COLO668 (cell line): Measurements from ENCODE around the gene CFAP65.
A peak's percentile ranks its signal among the peaks of the same experiment; 100 is the strongest.

ENCODE experiments used
- DNase-seq: peaks from one replicate; lab custom pipeline; 2025; ENCODE audit not compliant: unreplicated experiment; lab: John Stamatoyannopoulos, UW

CFAP65 gene

DNA sequence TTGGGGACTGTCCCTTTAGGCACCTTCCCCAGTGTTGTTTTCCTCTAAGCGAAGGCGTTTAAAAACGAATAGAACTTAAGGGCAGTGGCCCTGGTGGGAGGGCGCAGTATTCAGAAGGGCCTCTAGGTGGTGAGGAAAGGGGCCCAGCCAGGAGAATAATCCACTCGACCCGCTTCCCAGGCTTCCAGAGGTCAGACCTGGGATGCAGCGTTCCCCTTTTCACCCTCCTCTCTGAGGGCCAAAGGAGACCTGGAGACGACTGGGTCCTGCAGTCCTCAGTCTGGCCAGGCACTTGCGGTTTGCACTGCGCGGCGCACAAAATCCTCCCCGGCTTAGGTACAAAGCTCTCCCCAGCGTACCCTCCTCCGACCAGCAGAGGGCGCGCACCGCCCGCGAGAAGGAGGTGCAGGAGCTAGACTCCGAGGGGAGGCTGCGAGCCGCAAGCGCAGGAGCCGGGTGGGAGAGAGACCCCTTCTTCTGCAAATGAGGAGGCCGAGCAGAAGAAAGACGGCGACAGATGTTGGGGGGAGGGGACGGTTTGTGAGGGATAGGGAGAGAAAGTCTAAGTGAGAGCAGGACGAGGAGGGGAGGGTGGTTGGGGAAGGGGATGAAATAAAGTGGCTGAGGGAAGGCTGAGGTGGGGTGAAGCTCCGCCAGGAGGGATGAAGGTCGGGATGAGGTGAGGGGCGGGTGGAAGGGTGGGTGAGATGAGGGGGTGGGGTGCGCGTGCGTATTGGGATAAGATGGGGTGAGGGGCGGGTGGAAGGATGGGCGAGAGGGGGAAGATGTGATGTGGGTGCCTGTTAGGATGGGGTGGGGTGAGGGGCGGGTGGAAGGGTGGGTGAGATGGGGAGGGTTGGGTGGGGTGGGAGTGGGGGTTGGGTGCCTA is 61.2 kb downstream of the CFAP65 start:
- DNase-seq = peak; percentile 90

GRCh38 chr2:218975060-218975777 is 66.1 kb downstream of the CFAP65 start:
- DNase-seq = no peak

DNA sequence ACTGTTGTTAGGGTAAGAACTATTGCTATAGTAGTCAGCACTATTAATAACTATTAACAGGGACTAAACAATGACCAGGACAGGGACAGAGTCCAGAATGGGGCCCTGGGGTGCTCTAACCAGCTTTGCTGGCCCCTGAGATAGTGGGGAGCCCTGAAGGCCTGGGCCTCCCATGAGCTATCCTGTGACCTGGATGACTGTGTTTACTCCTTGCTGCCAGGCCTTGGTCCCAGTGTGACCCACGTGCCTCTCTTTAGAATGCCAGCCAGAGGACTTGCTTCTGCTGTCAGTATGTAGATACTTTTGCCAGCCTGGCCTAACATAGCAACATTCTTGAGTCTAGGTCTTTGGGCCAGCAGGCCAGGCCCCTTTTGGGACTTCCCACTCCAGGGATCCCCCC is 70.4 kb downstream of the CFAP65 start:
- DNase-seq = no peak

DNA sequence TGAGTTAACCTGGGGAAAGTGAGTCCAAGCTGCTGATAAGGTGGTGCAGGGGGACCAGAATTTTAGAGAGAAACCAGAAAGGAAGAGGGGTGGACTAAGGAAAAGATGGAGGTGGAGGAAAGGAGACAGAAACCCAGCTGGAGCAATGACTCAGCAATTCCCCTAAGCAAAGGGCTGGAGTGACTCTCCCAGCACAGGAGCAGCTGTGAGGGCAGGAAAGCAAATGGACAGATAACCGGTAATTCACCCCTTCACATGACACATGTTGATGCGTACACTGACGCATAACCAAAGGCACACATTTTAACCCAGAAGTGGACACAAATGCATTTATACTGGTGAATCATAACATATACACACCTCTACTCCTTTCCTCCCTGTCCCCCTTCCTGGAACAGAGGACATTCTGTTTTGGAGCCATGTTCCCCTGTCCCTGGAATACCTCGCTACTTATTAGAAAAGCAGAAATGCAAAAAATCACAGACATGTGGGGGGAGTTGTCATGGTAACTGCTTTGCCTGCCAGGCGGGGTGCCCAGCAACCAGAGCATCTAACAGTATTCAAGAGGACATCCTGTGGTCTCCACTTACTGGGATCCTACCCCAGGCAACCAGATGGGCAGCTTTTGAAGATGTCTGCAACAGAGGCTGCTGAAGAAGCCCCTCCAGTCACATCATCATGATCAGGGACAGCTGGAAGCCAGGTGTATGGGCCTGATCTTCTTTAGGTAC is 77.1 kb downstream of the CFAP65 start:
- peak; percentile 75 for DNase-seq

DNA sequence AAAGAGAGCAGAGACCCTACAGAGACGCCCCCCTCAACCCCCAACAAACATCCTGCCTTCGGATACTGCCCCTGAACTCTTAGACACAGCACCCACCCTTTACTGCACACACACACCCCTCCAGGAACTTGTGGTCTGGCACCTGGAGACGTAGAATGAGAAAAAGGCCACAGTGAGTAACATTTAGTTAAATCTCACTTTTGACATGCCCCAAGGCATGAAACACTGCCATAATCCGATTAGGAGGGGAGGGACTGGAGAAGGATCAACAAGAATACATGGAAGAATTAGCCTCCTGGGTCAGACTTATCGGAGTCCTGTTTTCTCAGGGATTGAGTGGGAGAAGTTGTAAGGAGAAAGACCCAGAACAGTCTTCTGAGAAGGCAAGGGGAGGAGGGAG is 77.7 kb downstream of the CFAP65 start:
- DNase-seq = no peak

DNA sequence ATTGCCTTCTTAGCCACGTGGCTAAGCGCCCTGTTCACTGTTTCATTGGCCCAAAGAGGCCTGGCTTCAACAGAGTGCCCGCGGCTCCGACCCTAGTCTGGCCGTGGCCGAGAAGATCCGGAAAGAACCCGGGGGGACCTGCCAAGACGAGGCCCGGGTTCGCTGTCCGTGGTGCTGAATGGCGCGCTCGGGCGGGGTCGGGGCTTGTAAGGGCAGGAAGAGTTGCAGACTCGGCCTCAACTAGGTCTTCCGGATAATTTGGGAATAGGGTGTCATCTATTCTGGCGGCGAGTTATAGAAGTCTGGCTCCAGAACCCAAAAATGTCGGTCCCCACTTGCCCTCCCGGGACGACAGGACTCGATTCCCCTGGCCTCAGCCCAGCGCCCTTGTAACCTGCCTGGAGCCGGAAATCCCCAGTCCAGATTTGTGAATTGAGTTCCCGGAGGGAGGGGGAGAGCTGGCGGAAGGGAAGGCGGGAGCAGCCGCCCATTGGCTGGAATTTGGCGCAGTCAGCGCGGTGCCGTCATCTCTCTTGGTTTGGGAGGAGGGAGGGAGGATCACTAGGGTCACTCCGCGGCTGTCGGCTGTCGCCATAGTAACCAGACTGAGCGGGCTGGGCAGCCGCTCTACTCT is 78.3 kb downstream of the CFAP65 start:
- DNase-seq = peak; percentile 96

GRCh38 chr2:218961651-218962570 is 79.4 kb downstream of the CFAP65 start:
- peak; percentile 83 for DNase-seq

DNA sequence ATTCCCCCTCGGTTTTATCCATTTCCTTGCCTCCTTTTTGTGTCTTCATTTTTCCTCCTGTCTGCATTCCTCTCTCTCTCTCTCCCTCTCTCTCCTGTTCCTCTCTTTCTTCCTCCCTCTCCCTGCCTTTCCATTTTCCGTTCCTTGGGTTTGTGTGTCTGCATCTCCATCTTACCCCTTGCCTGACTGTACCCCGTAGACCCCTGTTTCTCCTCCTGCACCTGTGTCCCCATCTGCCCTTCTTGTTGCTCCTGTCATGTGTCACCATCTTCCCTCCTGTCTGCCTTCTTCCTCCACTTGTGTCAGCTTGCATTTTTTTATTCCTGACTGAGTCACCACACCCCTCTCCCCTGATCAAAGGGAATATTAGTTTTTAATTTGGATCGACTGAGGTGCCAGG is 80.1 kb downstream of the CFAP65 start:
- no peak for DNase-seq

DNA sequence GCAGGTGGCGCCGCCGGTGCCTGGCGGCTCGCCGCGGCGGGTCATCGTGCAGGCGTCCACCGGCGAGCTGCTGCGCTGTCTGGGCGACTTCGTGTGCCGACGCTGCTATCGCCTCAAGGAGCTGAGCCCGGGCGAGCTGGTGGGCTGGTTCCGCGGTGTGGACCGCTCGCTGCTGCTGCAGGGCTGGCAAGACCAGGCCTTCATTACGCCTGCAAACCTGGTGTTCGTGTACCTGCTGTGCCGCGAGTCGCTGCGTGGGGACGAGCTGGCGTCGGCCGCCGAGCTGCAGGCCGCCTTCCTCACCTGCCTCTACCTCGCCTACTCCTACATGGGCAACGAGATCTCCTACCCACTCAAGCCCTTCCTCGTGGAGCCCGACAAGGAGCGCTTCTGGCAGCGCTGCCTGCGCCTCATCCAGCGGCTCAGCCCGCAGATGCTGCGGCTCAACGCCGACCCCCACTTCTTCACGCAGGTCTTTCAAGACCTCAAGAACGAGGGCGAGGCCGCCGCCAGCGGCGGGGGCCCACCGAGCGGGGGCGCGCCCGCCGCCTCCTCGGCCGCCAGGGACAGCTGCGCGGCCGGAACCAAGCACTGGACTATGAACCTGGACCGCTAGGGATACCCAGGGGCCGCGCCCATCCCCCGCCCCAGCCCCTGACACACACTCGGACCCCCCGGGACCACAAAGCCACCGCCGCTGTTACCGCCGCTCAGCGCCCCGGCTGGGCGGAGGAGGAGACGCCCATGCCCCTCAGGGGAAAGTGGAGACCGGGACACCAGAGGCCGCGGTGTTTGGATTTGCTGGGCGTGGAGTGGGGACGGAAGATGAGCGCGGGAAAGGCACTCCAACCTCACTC is 80.8 kb downstream of the CFAP65 start:
- peak; percentile 83 for DNase-seq

GRCh38 chr2:218959761-218960308 is 81.5 kb downstream of the CFAP65 start:
- DNase-seq = no peak

DNA sequence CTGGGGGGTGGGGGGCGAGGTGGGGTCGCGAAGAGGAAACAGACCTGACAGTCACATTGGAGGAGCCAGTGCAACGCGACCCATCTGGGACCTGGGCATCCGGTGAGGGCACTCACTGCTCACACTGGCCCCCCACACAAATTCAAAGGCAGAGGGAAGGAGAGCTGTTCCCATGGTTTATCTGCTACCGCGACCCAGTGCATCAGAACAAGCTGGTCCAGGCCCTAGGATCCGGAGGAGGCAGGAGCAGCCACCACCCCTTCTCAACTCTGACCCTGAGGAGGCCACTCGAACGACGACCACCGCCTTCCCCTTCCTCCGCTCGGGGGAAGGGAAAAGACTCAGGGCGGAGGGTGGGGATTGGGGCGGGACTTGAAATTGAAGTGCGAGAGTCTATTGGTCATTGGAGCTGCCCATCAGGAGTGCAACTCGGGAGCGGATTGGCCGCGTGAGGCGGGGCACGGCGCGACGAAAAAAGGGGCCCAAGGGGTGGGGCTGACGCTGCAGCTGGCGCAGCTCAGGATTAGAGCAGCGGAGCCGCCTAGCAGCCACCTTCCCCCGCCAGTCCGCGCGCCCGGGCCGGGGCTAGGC is 82.1 kb downstream of the CFAP65 start, which contains the start of gene CDK5R2:
TSS of gene CDK5R2 (plus strand) at position 526 of the 591 bp plus-strand sequence. CDS start 155 bp downstream, outside the sequence.
- peak; percentile 96 for DNase-seq

DNA sequence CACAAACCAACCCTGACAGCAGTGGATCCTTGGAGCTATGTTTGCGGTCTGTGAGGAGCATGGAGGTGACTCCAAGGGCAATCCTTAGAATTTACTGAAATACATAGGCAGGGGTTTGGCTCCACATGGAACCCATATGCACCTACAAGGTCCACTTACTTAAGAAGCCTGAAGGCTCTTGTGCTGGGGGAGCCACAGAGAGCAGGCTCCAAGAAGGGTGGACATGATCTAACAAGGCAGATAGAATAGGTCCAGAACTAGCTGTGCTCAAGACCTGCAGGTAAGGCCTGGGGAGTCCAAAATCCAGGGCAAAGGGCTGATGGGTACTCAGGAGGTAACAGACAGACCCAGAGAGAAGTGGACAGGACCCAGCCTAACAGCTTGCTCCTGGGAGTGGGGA is 83.0 kb downstream of the CFAP65 start:
- no peak for DNase-seq

GRCh38 chr2:218957671-218958070 is 83.6 kb downstream of the CFAP65 start:
- DNase-seq = no peak

GRCh38 chr2:218956039-218956438 is 85.3 kb downstream of the CFAP65 start:
- no peak for DNase-seq

DNA sequence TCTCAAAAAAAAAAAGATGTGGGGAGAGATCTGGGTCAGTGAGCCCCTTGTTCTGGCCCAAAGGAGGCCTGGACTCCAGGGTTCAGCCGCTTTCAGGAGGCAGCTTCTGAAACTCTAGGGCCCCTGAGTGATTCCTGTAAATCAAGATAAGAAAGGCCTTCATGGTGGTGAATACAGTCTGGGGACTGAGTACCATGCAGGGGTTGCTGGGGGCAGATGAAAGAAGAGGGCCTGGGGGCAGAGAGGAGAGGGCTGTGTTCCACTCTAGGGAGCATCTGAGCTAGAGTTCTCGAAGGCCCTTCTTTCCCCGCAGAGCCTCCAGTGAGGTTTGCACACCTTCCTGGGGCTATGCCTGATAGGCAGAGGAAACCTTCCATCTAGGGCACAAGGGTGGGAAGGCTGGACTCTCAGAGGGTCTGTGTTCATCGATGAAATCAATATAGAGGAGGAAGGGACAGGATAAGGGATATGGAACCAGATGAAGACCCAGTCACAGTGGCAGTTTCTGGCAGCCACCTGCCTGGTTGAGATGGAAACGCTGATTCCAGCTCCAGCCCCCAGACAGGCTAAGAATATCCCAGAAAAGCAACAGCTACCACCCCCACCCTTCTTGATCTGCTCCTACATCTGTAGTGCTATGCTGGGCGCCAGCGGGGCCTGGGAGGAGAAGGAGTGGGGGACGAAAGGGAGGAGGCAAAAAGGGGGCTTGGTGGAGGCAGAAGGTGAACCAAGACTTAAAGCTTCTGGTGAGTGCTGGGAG is 86.6 kb downstream of the CFAP65 start:
- no peak for DNase-seq

DNA sequence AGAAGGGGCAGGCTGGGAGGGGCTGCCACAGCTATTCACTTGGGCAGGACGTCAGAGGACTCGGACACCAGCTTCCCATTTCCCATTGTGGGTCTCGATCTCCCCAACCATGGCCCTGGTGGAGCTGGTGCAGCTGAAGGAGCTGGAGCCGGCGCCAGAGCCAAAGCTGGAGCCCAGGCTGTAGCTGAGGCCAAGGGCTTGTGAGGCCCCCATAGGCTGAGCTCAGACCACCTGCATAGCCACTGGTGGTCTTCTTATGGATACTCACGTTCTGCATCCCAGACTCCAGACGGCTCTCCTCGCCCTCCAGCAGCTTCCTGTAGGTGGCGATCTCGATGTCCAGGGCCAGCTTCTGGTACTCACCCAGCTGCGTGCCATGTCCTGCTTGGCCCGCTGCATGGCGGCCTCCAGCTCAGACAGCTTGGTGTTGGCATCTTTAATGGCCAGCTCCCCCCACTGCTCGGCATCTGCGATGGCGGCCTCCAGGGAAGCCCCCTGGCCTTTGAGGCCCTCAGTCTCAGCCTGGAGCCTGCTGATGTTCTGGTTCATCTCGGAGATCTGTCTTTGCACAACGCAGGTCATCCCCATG is 87.9 kb downstream of the CFAP65 start:
- no peak for DNase-seq
